Peyer's patch (tissue), 4 donors: ENCODE results near the gene GPN2. TPM values are rescaled to one million over a fixed set of nuclear protein-coding genes. Genes with fewer than 3 reads are reported as not detected.

ENCODE experiments used
- DNase-seq, 3 donors: peaks; one replicate each; pipeline ENCODE4 v3.0.0-alpha.2; 2017 to 2019
- H3K27ac ChIP-seq, 4 donors: fragments of 200-600 bp; sonication (generic); one replicate each; pipeline ENCODE4 v1.5.1; 2016 to 2019
- H3K27me3 ChIP-seq, 2 donors: fragments of 200-600 bp; sonication (generic); one replicate each; pipeline ENCODE4 v1.5.1; 2019
- H3K36me3 ChIP-seq, 3 donors: fragments of 200-600 bp; sonication (generic); one replicate each; pipeline ENCODE4 v1.5.1; 2016 to 2019
- H3K4me1 ChIP-seq, 4 donors: fragments of 200-600 bp; sonication (generic); one replicate each; pipeline ENCODE4 v1.5.1; 2016 to 2019
- H3K4me3 ChIP-seq, 4 donors: fragments of 200-600 bp; sonication (generic); 1 replicate in 3 of 4; 2 replicates in 1 of 4; pipeline ENCODE4 v1.5.1; 2016 to 2019; ENCODE audit warnings: mild to moderate bottlenecking in 1 of 4
- H3K9me3 ChIP-seq, 4 donors: fragments of 200-600 bp; sonication (generic); one replicate each; pipeline ENCODE4 v1.5.1; 2016 to 2019; ENCODE audit warnings: mild to moderate bottlenecking in 1 of 4
- CTCF ChIP-seq, 6 experiments: fragments of 450-650 bp in 4 of 6; fragments of 200-600 bp in 2 of 6; sonication (generic) in 1 of 6; IDR thresholded peaks; one replicate each; pipeline ENCODE4 v1.5.1; 2017 to 2019; ENCODE audit warnings: antibody characterized with exemption in 6 of 6, mild to moderate bottlenecking in 3 of 6, moderate library complexity in 1 of 6
- POLR2A ChIP-seq, 2 donors: fragments of 450-650 bp; IDR thresholded peaks; one replicate each; pipeline ENCODE4 v1.5.1; 2017; ENCODE audit warnings: antibody characterized with exemption in 2 of 2, mild to moderate bottlenecking in 2 of 2, moderate library complexity in 2 of 2
- total RNA-seq, 4 donors: library from RNA; depleted of rRNA; stranded (reverse); fragments of >200 nt; gene quantifications; one replicate each; pipeline ENCODE4 v1.1.0, GENCODE V29; 2016

GPN2 gene
- total RNA-seq, 4 donors from 2014 or later, result 13.5 to 19.6 (median 17.3) TPM

- Histone ChIP-seq H3K27me3 (no peaks in the 10 kb centered on the region), H3K4me1 (peaks cover 0 to 19% (median 0%) of the 10 kb centered on the region in 4 donors), H3K9me3 (no peaks in the 10 kb centered on the region), H3K27ac (peak overlapping the region in 1 of 4 donors; percentile 18), H3K36me3 (no peaks in the 10 kb centered on the region), H3K4me3 (peak overlapping the region in 2 of 4 donors; percentile 2 to 46)
- no peak for TF ChIP-seq CTCF (IDR thresholded peaks at IDR 0.05)
- TF ChIP-seq POLR2A (IDR thresholded peaks at IDR 0.05), result no peak
- no peak for DNase-seq
Measured at GRCh38 chr1:26910343-26911160, 20.5 kb upstream of the GPN2 start.

DNA sequence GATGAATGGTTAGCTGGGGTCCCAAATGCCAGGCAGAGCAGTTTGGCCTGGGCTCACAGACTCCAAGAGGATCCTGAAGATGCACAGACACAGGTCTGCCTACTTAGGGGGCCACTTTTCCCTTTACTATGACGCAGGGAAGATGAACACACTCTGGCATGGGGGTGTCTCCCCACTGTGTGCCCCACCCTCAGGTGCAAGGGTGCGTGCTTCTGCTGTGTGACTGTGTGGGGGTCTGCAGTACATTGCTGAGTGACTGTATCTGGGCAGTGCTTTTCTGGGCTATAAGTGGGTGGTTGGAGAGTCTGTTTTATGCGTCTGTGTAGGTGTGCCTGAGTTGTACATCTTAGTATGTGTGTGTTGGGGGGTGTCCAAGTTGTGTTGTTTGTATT, 19.9 kb upstream of the GPN2 start:
- no peak for DNase-seq
- no peaks in the 10 kb centered on the region for H3K9me3 ChIP-seq
- no peaks in the 10 kb centered on the region for H3K27me3 ChIP-seq
- no peak for TF ChIP-seq CTCF (IDR thresholded peaks at IDR 0.05)
- TF ChIP-seq POLR2A (IDR thresholded peaks at IDR 0.05), result no peak
- H3K4me3 ChIP-seq, result no peak overlapping the region
- no peaks in the 10 kb centered on the region for H3K36me3 ChIP-seq
- H3K27ac ChIP-seq, result peak overlapping the region in 1 of 4 donors; percentile 18
- peaks cover 0 to 19% (median 0%) of the 10 kb centered on the region in 4 donors for H3K4me1 ChIP-seq

- Histone ChIP-seq H3K4me1 (peaks cover 0 to 19% (median 0%) of the 10 kb centered on the region in 4 donors), H3K27me3 (no peaks in the 10 kb centered on the region), H3K36me3 (no peaks in the 10 kb centered on the region), H3K27ac (peak overlapping the region in 2 of 4 donors; percentile 39 to 58), H3K9me3 (no peaks in the 10 kb centered on the region), H3K4me3 (no peak overlapping the region)
- TF ChIP-seq CTCF (IDR thresholded peaks at IDR 0.05) (no peak), POLR2A (IDR thresholded peaks at IDR 0.05) (no peak)
- peak in 2 of 3 donors; percentile 71 to 83 for DNase-seq
Measured at GRCh38 chr1:26907071-26907917, 17.2 kb upstream of the GPN2 start.

DNA sequence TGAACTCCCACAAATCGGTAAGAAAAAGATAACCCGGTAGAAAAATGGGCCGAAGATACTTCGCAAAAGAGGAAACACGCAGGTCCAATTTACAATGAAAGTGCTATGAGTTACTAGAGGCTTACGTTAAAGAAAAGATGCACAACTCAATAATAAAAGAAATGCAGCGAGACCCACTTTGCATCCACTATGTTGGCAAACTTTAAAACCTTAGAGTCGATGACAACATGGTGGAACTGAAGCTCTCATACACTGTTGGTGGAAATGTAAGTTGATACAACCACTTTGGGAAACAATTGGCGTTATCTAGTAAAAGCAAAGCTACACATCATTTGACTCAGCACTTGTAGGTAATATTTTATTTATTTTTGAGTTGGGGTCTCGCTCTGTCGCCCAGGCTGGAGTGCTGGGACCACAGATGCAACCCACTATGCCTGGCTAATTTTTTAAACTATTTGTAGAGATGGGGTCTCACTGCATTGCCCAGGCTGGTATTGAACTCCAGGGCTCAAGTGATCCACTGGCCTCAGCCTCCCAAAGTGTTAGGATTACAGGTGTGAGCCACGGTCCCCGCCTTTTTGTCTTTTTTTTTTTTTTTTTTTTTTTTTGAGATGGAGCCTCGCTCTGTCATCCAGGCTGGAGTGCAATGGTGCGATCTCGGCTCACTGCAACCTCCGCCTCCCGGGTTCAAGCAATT, 10.9 kb upstream of the GPN2 start:
- Histone ChIP-seq H3K27me3 (no peaks in the 10 kb centered on the region), H3K4me3 (peak overlapping the region; percentile 82 to 100 (median 88))

More for the DNA sequence above, 10.9 kb upstream of the GPN2 start:
- Histone ChIP-seq H3K27ac (peak overlapping the region; percentile 80 to 86 (median 85)), H3K4me1 (peaks cover 0 to 18% (median 4%) of the 10 kb centered on the region in 4 donors), H3K9me3 (no peaks in the 10 kb centered on the region), H3K36me3 (peaks cover 0 to 28% (median 0%) of the 10 kb centered on the region in 3 donors)
- no peak for TF ChIP-seq CTCF (IDR thresholded peaks at IDR 0.05)
- DNase-seq, result no peak
